Endothelial cell of hepatic sinusoid (primary cell): ENCODE measurements around the gene UNC13D.
"Not testable (repeated sequence)": the region's sequence is repeated elsewhere in the genome, so short reads cannot be mapped to it uniquely, and the experiment has no call there.

ENCODE experiments used
- in situ Hi-C: cut with HindIII; loops from 2 replicates; pipeline ENCODE4 v1.10.0; 2017; ENCODE audit warnings: low sequenced_read_pairs

The UNC13D gene

DNA sequence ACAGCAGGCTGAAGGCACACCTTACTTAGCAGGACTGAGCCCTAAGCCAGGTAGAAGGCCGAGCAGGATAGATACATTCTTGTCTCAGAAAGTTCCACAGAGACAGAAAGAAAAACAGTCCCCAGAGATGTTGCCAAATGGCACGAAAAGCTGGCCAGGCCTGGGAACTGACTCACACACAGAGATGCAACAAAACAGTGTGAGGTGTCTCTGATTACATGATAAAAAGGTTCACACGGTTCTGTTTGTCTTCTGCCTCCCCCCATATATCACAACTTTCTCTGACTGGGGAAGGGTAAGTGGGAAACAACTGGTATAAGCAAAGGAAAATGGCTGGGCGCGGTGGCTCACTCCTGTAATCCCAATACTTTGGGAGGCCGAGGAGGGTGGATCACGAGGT, 9.2 kb upstream of the UNC13D start:
- in situ Hi-C loops: no loop called here

DNA sequence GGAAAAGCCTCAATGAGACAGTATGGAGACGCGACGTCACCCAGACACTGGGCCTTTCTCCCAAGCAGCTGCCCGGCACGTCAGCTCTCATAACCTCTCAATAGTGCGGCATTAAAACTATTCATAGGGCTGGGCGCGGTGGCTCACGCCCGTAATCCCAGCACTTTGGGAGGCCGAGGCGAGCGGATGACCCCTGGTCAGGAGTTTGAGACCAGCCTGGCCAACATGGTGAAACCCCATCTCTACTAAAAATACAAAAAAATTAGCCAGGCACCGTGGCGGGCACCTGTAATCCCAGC, 7.4 kb upstream of the UNC13D start:
- in situ Hi-C loops: not testable (repeated sequence)

DNA sequence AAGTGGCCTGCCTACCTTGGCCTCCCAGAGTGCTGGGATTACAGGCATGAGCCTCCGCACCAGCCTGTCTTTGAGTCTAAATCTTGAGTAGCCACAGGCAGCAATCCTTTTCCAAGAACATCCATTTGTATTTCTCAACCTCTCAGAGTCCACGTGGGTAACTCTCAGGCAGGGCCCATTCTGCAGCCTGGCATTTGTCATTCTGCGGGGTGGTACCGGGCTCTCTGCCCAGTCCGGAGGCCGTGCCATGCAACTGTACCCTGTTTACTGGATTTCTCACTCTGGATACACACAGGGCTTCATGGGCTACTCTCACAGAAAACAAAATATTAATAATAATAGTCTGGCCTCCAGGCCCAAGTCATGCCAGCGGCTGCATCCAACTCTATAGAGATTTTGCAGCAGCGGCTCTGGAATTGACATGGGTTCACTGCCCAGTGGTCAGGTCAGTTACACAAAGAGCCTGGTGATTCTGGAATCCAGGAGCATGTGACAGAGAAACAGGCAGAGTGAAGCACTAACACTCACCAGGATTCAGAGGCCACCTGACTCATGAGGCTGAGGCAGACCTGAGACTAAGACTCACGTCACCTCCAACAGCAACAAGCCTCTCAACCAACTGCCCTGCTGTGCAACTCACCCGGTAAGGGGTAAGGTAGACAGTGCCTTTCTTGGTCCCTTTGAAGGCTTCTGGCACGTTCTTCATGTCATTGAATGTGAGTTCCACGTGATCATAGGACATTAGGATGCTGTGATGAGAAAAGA, 6.9 kb upstream of the UNC13D start:
- in situ Hi-C loops: no loop called here

DNA sequence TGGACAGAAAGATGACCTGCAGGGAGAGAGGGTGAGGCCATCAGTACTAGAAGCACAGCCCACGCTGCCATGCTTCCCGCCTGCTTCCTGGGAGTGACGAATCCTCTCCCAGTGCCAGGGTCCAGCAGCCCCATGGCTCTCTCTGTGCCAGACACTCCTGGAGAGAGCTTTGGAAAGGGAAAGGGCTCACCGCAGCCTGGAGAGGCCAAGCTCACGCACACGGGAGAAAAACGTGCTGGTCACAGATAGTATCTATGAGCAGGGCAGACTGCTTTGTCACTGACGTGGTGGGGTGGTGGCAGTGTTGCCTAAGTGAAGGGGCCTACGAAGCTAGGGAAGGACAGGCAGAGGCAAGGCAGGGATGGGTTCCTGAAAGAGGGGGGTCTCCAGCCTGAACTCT, 5.5 kb upstream of the UNC13D start:
- in situ Hi-C loops: loop anchor here (10.0 kb wide), 1 partner anchor 65 kb away; the partner anchor contains the start of gene UNK

DNA sequence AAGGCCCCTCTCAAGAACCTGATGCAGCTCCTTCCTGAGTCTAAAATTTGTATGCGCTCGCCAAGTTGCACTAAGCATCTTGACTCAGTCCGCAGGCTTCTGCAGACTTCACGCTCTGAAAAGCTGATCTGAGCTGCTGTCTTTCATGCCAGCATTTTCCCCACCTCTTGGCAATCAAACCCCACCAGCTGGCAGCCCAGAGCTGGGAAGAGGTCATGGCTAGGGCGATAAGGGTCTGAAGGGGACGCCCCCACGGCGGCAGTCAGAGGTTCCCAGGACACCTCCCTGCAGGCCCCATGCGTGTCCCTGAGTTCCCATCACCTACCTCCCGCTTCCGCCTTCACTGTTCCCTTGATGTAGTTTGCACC, 5.1 kb upstream of the UNC13D start:
- in situ Hi-C loops: loop anchor here (10.0 kb wide), 1 partner anchor 64 kb away; the partner anchor contains the start of gene UNK

DNA sequence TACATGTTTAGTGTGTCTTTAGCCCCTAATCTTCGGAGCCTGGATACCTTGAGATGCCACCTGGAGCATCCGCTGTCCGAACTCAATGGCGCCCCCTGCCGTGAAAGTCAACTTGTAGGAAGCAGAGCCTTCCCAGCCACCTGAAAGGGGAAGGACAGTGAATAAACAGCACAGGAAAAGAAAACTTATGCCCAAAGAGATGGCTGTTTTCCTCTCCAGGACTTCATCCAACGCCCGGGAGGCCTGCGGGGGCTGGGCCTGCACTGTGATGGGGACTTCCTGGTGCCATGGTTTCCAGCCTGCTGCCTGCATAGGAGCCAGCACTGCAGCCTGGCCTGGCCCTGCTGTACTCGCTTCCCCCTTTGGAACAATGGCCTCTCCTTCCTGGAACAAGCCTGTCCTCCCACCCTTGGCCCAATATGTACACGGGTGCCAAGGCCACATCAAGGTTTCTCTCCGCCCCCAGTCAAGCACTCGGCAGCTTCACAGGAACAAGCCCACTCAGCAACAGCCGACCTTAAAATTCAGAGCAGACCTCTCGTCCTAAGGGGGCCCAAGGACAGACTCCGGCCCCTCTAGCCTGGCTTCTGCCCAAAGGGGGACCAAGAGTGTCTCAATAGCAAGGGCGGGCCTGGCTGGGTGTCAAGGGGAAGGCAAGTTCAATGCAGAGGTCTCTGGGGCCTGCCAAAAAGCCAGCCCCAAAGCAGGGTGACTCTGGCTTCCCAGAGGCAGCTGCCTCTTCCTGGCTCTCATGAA, 4.5 kb upstream of the UNC13D start:
- in situ Hi-C loops: loop anchor here (10.0 kb wide), 1 partner anchor 64 kb away; the partner anchor contains the start of gene UNK

DNA sequence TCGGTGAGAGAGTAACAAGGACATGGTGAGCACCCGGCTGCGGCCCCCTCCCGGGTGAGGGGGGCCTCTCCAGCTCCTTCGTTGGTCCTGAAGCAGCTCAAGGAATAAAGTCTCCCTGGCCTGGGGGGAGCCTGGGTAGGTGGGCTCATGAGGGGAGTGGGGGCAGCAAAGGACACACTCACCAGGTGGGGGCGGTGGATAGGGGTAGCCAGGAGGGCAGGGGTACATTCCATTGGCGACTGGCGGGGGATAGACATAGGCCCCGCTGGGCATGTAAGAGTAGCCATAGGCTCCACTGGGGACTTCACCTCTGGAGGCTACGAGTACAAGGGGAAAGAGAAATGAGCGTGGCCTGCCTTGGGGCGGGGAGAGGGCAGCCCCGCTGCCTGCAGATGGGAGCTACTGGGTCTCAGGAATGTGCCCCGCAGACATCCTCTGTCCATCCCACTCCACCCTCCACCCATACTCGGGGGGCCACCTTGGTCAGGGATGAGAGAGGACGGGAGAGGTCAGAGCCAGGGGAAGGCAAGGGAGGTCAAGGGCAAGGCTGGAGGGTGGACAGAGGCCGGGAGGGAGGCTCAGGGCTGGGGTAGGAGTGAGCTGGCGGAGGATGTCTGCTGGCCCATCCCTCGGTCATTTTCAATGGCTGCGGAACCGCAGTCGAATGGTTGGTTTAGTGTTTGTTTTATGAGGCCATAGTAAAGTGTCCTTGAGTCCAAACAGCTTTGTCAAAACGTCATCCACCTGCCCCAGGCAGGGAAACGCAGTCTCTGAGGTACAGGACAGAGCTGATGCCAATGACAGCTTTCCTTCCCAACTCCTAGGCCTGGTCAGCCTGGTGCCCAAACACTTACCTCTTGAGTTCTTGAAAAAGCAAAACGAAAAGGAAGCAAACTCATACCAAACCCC, 3.7 kb upstream of the UNC13D start:
- in situ Hi-C loops: loop anchor here (10.0 kb wide), 1 partner anchor 63 kb away; the partner anchor contains the start of gene UNK

DNA sequence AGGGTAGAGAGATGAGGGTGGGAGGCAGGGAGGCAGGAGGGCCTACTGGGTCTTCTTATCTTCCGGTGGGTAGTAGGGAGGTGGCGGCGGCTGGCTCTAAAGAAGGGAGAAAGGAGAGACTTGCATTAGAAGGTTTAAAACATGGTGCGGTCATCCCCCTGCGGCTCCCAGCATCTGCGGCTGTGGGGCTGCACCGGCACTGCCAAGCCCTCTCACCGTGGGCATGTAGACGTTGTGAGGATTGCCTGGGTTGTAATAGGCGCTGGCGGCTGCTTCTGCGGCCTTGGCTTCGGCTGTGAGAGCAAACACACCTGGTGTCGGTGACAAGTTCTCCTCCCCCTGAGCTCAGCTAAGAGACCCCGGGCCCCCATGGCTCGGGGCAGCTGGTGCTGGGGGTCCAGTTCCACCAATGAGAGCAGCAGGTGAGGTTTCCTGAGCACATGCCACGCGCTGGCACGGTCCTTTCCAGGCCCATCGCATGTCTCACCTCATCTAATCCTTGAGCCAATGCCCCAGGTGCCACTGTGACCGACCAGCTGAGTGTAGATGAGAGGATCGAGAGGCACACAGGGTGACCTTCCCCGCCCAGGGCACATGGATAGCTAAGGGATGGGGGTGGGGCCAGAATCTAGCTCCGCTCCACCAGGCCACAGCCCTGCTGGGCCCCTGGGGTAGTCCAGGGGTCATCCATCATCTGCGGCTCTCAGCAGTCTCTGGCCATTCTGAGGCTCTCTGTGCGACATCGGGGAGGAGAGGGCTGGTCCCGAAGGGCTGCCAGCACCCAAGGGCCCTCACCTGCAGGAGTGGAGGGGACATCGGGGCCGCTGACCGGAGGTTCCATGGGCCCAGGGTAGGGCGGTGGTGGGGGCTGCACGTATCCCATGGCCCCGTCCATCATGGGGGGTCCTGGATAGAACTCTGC, 2.7 kb upstream of the UNC13D start:
- in situ Hi-C loops: loop anchor here (10.0 kb wide), 1 partner anchor 62 kb away; the partner anchor contains the start of gene UNK

DNA sequence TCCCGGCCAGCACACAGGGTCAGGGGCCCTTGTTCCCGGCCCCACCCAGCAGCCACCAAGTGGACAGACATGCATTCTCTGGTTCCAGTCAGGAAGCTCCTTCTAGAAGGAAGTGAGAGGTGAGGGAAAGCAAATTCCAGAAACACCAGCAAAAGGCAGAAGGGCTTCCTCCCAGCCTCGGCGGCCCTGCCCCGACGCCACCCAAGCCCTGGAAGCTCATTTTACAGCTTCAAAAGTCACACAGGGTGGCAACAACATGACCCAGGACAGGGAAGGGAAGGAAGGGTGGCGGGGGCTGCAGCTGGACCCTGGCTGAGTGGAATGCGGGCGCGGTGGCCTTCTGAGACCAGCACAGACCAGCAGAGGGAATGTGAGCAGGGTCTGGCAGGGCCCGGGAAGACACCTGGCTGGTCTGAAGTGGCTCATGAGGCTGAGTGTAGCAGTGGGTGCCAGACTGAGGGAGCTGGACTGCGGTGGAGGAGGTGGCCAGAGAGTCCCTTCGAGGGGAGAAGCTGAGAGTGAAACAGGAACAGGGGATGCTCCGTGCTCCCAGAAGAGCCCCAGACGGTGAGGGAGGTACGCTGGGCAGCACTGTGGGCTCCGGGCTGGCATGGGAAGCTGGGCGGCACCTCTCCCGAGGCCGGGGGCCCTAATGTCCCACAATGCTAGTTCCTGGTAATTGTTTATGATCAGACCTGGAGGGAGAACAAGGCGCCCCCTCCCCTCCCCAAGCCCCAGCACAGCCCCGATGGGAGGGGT, 1.9 kb upstream of the UNC13D start:
- in situ Hi-C loops: loop anchor here (10.0 kb wide), 1 partner anchor 61 kb away; the partner anchor contains the start of gene UNK

DNA sequence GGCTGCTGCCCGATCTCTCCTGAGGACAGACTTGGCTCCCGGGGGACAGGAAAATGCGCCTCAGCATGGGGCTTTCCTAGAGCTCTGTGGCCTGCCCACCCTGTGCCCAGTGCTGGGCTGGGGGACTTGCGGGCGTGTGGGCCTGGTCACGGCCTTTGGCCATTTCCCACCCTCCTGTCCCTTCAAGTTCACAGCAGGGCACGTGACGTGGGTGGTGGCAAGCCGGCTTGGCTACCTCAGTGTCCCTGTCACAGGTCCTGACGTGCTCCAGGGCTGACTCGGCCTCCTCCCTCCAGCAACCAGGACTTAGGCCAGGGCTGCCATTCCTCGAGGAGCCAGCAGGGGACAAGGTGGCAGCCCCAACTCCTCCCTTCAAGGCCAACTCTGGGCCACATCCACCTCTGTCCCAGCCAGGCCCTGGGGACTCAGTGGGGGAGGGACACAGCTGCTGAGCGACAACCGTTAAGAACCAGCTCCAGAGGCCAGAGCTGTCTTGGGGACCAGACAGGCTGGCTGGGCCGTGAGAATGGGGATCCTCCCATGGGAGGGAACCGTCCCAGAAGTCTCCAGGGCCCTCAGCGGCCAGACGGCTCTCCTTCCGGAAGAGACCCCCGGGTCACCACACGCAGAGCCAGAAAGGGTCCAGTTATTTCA, 981 bp upstream of the UNC13D start:
- in situ Hi-C loops: loop anchor here (10.0 kb wide), 1 partner anchor 60 kb away; the partner anchor contains the start of gene UNK

DNA sequence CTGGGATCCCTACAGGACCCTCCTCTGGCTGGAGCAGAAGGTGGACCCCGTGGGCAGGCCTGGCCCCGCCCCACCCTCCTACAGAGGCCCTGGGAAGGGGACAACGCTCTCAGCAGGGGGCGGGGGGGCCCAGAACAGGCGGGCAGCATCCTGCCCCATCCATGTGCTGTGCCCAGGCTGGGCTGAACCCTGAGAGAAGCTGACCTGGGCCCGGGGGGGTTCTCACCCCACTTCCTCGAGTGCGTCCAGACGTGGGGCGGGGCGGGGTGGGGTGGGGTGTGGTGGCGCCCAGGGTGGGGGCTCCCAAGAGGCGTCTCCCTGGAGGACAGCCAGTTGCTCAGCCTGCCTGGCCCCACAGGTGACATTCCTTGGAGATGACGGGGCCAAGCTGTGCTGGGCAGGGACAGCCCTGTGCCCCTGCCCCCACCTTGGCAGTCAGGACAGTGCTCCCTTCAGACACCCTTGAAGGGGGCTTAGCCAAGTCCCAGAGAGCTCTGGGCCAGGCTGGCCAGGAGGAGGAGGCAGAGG, 390 bp upstream of the UNC13D start:
- in situ Hi-C loops: loop anchor here (10.0 kb wide), 1 partner anchor 60 kb away; the partner anchor contains the start of gene UNK

DNA sequence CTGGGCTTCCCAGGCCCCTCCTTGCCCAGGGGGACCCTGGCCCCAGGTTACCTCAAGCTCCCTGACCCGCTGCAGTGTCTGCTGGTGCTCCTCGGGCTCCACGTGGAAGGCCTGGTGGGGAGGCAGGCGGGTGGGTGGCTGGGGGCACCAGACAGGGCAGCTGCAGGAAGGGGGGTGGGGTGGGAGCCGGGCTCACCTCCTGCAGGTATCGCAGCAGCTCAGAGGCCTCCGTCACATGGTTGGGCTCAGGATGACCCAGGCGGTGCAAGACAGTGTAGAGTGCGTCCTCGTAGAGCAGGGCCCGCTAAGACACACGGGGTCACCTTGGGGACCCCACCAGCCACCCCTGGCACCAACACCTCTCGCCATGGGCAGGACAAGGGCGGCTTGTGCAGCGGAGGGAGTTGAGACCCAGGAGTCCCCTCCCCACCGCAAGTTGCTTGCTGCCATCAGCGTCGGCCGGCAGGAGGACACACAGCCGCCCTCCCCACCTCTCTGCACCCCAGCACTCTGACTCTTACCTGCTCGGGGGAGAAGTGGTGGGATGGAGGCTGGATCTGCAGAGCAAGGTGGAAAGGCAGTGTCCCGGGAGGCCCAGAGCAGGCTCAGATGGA, 1.1 kb downstream of the UNC13D start:
- in situ Hi-C loops: loop anchor here (10.0 kb wide), 1 partner anchor 58 kb away; the partner anchor contains the start of gene UNK

DNA sequence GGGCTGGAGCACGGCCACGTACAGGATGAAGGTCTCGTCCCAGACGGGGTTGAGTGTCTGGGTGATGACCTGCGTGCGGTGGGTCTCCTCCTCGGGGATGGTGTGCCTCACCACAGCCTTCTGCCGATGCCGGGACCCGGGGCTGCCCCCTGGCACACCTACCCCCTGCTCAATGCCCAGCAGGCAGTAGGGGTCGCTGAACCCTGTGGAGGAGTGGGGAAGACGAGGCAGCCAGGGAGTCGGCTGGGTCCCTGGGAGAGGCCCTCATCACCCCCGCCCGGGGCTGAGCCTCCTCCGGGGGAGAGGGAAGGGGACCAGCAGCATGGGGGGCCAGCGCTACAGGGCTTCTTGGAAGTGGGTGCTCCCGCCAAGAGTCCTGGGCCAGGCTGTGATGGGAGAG, 1.8 kb downstream of the UNC13D start:
- in situ Hi-C loops: loop anchor here (10.0 kb wide), 1 partner anchor 58 kb away; the partner anchor contains the start of gene UNK

DNA sequence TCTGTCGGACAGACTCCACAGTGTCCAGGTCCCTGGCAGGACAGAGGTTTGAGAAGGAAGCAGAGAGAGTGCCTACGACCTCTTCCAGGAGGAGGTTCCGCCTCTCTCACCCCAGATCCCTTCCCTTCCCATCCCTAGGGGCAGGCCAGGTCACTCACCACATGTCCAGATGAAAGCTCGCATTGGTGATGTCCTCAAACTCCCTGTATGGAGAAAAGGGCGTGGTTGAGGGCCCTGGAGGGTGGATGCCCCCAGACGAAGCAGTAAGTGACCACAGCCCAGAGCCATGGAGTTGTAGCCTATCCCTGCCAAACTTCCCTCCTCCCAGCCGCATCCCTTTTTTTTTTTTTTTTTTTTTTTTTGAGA, 3.4 kb downstream of the UNC13D start:
- in situ Hi-C loops: loop anchor here (10.0 kb wide), 1 partner anchor 56 kb away; the partner anchor contains the start of gene UNK

DNA sequence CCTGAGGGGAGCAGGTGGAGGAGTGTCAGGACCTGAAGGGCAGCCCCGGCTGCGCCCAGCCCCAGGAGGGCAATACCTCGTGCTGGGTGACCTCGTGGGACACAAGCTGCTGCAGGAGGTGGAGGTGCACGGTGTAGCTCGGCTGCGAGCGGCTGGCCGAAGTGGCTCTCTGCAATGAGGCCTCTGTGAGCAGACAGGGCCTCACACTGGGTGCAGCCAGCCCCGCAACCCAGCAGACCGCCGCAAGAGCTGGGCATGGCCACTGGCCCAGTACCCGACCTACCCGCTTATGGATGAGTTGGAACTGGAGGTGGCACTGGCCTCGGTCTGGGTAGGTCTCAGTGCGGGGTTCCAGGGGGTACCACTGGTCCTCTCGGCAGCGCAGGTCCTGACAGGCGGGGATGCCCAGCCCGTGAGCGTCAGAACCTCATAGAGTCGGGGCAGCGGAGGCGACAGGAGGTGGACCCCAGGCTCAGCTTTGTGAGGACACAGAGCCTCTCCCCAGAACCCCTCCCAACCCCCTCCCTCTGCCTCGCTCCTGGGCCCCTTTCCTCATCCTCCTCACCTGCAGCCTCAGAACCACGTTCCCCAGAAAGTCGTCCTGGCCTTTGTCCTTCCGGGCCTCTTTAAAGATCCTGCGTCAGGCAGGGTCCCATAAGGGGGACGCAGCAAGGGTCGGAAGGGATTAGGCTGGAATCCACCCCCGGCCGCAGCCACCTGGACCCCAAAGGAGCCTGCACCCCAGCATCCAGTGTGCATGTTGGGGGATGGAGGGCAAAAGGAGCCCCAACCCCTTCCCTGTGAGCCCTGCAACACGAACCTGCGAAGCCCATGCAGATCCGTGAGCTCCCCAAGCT, 4.0 kb downstream of the UNC13D start:
- in situ Hi-C loops: loop anchor here (10.0 kb wide), 1 partner anchor 55 kb away; the partner anchor contains the start of gene UNK

DNA sequence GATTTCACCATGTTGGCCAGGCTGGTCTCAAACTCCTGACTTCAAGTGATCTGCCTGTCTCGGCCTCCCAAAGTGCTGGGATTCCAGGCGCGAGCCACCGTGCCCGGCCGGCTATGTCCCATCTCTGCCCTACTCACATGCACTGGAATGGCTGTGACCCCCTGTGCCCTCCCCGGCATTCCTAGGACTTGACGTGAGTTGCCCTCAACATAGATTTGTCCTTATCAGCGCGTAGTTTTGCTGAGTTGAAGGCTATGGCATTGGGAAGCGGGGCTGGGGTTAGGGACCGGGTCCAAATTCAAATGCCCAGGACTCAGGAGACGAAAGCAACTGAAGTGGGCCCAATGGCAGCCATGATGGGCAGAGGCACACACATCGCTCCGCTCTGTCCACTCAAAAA, 5.8 kb downstream of the UNC13D start:
- in situ Hi-C loops: no loop called here

DNA sequence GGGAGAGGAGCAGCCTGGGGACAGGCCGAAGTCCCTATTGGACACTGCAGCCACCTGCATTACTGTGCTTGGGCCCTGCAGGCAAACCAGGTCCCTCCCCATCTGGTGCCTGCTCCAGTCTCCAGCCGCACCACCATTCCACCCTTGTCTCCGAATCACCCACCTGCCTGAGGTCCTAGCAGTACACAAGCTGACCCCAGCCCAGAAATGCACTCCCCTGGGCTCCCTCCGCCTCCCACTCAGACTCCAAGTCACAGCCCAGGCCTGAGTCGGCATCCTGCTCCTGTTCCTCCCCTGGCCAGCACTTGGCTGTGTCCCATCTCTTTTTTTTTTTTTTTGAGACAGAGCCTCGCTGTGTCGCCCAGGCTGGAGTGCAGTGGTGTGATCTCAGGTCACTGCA, 6.3 kb downstream of the UNC13D start:
- in situ Hi-C loops: no loop called here
